HG02852 (cell line): ENCODE measurements around the gene BNC2.

Experiments
- ATAC-seq: cut with Tn5 transposase; IDR thresholded peaks from one replicate; pipeline ENCODE4 v1.9.1; 2021; ENCODE audit warnings: mild to moderate bottlenecking, moderate library complexity; ENCODE audit not compliant: unreplicated experiment

The BNC2 gene

DNA sequence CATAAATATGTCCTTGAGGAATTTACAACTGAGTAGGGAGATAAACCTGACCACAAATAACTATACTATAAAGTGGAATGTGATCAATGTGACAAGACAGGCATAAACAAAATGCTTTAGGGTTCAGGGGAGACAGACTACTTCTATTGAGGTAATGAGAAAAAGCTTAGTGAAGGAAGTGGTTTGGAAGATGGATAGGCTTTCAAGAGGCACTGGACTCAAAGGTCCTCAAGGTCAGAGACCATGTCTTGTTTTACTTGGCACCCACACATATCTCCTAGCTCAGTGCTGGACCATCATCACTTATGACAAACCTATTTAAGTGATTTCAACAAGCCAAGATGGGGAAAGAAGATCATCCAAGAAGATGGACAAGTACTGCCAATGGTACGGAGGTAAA is 257.8 kb downstream of the BNC2 start:
- no peak for ATAC-seq

DNA sequence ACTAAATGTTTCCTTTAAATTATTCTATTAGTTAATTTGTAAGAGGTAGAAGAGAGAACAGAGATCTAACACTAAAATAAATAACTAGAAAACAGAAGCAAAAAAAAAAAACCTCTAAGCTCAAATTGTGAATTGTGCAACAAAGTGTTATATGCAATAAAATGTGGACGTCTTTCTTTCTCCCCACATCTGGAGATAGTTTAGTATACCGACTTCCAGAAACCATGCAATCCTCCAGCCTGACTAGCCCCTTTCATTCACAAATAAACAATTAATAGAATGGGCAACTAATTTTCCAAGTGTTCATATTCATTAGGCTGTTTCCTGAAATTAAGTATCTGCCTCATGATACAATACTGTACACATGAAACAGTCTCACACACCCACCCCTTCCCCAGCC is 258.5 kb downstream of the BNC2 start:
- no peak for ATAC-seq

DNA sequence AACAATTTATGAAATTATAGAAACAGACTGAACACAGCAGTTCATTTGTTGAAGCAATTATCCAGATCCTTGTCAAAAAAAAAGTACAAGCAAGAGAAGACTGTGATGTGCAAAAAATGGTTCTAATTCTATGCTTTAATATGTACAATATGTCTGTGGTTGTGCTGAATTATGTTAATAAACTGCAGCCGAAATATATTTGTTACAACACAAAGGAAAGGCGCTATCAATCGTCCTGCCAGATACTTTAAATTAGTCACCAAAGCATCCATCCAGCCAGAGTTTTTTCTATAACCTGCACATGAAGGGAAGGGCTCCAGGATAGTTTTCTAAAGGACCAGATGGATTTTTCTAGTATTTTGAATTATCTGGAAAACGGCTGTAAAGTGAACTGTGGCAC is 259.5 kb downstream of the BNC2 start:
- ATAC-seq, result no peak

DNA sequence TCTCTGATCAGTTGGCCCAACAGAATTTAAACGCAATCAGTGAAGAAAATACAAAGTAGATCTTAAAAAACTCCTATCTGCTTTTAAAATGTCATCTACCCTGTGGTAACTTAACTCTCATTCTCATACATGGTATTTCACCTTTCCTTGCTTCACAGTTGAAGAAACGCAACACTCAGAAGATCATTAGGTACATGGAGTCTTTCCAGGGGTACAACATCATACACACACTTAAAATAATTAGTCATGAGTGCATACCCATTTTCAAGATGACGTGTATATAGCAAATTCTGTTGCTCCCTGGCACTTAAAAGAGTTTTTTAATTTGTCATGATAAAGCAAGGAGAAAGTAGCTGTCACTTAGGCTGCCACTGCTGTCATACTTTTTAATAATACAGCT is 259.9 kb downstream of the BNC2 start:
- ATAC-seq, result no peak

DNA sequence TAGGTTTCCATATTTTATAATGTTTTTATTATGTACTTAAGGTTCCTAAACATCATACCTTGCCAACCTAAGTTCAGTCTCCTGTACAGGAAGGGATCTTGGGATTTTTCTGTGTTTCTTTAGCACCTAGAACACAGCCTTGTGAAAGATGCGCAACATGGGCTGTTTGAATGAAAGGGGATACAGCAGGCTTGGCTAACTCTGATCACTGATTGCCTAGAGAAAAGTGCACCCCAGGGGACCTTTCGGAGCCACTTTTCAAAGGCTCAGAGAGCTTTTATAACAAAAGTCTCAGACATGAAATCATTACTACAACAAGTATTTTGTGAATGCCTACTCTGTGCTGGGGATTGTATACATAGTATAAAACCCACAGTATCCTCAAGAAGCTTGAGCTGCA is 261.6 kb downstream of the BNC2 start:
- ATAC-seq, result no peak

DNA sequence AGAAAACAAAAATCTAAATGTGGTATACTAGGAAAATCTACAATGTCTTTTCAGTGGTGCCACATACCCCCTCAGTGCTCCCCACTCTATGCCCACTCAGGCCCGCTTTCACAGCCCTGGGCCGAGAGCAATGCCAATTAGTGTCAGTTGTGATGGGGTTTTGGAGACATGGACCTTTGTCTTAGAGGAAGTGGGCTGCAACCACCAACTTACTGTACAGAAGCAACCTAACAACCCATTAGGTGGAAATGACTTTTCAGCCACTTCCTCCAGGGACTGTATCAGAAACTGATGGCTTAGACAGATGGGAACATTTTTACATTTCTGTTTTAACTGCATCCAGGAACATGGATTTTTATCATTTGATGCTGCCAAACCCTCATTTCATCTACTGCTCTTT is 268.0 kb downstream of the BNC2 start:
- no peak for ATAC-seq

DNA sequence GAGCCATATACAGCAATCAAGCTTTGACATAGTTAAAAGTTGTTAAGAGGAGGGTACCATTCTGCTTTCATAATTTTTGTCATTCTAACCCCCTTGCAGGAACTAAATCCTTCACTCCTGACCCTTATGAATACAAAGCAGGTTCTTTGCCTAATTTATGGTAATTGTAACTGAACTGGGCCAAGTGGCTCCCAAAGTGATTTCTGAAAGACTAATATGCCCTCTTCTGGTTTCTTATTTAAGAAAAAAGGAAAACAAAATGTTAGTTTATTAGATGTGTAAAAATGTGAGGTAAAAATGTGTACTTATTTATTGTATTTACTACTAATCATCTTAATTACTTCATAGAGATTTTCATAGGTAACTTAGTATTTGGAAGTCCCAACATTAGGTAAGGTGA is 268.5 kb downstream of the BNC2 start:
- ATAC-seq, result no peak

DNA sequence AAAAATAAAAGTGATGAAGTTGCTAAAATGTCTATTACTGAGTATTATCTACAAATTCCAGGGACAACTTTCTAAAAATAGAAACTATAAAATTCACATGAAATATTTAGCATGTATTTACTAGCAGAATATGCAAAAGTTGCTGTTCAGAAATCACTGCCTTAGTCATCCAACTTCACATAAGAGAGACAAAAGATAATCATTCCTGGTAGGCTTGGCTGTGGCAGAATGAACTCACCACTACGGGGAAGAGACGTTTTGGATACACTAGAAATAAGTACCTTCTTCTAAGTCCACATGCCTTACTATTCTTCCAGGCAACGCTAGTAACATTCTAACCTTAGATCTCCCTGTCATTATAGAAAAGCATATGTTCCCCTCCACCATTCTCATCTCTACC is 272.2 kb downstream of the BNC2 start:
- ATAC-seq, result no peak

DNA sequence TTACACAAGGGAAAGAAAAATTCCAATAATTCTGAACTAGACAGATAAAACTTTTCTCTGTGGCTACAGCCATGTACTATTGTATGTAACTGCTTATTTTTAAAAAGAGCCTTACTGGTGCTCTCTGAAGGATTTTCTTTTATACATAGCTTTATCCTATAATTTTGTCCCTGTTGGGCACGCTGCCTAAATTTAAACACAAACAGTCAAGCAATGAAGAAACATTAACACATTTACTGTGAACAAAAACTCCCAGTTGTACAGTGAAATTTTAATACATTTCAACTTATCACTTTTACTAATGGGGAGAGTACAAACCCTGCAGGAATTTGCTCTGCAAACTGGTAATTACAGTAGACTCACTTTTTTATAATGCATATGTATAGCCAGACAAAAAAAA is 273.3 kb downstream of the BNC2 start:
- ATAC-seq, result no peak

DNA sequence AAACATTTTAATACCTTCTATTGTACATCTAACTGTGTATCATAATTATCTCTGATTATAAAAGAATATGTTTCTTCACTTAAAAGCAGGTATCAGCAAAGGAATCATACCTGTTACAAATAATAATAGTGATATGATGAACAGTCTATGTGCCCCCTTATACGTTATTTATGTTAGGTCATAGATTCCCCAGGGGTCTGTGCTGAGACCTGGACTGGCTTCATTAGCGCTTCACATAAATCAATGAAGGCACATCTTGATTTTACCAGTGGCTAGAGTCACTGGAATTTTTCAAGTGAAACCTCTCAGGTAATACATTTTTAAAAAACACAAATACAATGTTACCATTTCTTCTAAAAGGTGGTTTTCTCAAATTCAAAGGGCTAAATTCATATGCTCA is 275.2 kb downstream of the BNC2 start:
- ATAC-seq, result no peak

DNA sequence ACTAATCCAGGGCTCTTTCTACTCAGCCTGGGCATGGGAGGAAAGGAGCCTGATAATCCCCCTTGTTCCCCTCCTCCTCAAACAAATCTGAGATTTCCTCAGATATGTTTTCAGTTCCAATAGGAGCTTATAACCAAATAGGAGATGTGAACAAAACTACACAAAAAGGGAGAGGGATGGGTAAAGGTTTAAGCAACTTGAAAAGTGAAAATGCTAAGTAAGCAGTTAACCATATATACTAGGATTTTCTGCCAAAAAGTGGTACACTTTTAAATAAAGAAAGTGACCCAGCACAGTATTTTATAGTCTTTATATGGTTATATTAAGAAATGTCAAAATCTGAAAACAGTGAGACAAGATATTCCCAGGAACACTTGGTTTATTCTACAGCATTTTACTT is 275.7 kb downstream of the BNC2 start:
- no peak for ATAC-seq

DNA sequence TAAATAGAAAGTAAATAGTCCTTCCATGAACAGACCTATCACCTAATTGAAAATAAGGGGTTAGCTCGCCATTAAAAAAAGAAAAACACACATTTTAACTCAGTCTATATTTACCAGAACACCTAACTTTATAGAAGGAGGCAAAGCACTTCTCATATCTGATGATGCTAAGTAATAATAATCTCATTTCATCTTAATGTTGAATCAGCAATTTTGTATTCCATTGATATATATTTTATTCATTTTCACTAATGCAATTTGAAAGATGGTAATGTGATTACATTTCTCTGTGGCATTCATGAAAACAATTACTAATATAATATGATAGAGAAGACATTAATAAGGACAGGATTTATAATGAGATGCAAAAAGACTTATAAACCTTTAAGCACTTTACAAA is 276.7 kb downstream of the BNC2 start:
- no peak for ATAC-seq

DNA sequence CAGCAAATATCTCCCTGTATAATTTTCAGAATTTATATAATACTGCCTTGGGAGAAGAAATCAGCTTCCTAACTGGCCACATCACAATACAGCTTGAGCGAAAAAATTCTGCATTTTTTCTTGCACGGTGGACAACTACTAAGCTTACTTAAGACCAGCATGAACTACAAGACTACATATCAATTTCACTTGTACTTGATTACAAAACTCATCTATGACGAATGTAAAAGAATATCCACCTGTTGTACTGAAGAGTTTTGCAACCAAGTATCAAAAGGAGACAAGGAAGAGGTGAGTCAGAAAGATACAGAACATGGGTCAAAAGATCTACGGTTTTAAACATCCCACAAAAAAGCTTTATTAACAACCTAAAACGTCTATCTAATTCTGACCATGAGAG is 279.4 kb downstream of the BNC2 start:
- ATAC-seq, result no peak

DNA sequence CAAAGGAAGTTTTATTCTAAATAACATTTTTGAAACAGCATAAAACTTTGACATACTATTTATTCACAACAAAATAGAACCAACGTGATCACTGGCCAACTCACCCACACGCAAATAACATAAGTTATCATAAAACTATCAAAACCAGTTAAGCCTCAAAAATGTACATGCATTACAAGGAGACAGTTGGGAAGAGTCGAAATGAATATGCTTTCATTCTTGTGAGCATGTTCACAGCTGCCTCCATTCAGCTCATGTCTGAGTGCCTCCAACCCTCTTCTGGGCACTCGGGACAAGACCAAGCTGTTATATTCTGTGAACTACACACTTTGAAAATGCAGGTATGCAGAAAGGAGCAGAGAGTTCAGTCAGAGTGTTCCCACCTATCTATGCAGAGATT is 284.9 kb downstream of the BNC2 start:
- no peak for ATAC-seq

DNA sequence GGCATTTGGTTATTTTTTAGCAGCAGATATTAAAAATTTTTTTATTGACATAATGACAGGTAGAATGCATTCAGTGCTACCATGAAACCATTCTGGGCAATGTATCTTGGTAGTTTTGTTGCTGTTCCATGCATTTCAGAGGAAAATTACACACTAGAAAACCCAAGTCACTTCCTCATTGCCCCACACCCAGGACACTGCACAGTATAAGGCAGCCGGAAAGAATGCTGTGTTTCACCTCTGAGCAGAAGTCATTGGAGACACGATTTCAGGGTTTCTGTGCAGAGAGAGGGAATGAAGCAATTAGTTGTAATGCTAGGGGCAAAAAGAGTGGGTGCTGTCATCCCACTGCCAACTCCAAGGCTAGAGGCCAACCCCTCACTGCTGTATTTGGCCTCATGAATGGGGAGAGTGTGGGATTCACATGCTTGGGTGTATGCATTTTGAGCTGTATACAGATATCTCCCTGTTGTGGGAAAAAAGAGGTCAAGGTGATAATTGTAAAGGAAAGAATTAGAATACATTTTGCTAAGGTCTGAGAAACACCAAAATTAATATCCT is 290.5 kb downstream of the BNC2 start:
- no peak for ATAC-seq

DNA sequence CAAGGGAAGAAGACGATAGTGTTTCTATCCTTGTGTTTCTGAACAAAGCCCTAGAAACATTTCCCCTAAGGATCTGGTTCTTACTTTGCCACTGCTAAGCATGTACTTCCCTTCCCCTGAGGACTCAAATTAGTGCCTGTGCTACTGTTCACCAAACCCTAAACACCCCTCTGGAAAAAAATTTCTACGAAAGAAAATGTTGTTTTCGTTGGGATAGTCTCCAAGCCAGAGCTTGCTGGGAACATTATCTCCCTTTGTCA is 294.6 kb downstream of the BNC2 start:
- no peak for ATAC-seq

DNA sequence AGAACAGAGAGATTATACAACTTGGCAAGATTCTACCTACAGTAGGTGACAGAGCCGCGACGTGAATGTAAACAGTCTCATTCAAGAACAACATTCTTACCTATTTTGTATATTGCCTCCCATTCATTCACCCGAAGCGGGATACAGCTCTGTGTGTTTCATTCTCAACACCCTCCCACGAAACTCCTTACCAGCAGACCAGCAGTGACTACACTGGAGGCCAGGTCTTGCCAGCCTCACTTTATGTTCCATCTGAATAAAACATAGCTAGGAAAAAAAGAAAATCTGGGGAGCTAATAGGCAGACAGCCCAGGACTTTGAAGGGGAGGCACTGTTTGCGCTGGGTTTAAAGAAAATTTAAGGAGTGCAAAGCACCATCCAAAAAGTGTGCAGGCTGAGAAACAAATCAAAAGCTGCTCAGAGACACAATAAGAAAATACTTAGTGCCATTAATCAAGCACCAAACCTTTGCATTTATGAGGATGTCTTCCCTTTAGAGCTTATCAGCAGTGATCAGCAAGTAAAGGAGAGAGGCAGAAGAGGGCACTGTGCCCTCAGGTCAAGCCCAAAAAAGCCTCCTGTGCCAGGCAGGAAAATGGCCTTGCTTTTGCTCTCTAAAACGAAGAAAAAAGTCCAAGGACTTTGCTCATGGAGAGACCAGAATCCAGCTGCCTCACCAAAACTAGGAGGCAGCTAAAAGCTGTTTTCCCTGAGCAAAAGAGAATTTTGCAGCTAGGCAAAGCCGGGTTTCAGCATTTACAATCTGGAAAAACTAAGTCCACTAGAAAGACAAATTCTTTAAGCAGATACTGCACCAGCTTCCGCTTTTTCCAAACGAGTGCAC is 295.1 kb downstream of the BNC2 start:
- no peak for ATAC-seq

DNA sequence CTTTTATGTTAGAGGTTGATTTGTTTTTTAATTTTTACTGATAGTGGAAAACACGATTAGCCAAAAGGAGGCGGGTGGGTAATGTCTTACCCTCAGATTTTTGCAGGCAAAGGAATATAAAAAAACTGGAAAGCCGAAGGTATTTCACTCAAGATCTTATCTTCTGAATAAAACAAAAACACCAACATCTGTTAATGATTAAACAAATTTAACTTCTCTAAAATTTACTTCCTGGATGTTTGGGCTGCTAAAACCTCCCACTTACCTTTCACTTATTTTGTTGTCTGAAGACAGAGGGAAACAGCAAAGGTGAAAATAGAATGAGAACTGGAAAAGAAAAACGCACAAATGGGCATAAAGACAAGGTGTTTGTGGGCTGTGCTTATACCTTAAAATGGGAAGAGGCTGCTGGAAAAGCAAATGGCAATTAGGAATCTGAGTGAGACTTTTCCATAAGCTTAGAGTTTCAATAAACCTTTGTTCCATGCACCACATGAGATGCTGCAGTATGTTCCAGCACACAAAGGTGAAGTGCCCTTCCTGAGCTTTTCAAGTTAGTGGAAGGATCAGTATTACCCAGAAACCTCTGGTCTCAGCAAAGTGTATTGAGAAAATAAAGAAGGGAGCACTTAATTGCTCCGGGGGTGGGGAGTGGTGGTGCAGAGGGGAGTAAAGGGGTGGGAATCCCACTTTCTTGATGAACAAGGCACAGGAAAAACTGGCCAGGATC is 298.3 kb downstream of the BNC2 start:
- no peak for ATAC-seq

DNA sequence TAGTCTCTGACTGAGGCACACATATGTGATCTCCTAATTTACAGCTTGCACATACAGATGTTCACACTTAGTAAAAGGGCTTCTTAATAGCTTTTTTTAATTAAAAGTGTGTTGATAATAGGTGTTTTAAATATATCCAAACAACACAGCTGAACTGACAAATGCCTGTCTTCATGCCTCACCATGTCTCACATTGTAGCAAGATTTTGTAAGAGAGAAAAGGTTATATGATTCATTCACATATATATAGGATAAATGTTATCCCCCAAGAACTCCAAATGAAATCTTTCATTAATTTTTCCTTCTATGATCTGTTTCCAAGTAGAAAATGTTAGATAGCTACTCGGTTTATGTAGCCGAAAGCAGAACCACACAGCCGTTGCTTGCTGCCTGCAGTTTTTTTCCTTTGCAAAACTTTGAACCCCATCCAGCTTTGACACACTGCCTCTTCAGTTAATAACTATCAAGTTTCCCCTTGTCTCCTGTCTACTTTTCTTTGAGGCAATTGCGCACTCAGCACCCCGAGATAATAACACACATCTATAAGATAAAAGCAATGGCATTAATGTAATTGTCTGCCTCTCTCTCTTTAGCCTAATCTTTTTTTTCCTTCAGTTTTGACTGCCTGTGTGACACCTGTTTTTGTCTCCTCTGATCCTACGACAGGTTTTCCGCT is 299.2 kb downstream of the BNC2 start:
- ATAC-seq, result no peak

DNA sequence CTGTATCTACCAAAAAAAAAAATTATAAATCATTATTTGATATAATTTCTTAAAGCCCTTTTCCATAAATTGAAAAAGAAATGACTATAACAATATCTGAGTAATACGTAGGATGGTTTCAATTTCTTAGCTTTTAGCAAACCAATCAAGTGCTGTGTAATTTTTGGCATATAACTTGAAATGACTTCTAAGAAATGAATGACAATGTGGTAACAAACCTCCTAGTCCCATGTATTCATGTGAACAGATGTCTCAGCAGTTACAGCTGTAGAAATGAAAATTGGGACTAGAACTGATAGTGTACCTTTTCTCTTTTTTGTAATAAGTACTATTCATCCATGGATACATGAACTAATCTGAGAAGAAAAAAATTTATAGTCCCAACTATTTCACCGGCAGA is 307.0 kb downstream of the BNC2 start:
- ATAC-seq, result no peak

DNA sequence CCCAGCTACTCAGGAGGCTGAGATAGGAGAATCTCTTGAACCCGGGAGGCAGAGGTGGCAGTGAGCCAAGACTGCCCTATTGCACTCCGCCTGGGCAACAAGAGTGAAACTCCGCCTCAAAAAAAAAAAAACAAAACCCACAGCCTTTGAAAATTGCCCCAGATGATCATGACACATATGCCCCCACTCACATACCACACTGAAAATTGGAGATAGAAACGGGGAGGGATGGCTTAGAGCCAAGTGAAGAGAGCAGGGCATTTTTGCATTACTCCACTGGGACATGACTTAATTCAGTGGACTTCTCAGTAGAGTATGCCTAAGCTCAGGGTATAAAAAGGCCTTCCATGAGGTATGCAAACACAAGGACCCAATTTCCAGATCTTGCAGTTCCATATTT is 309.3 kb downstream of the BNC2 start:
- no peak for ATAC-seq
